ENCODE results near the gene IDH2.
"Not testable (repeated sequence)": the region's sequence is repeated elsewhere in the genome, so short reads cannot be mapped to it uniquely, and the experiment has no call there.

The IDH2 gene

GRCh38 chr15:90101969-90102890, at the start of gene IDH2:
TSS of gene IDH2 (minus strand) at chr15:90102468. CDS start at chr15:90102390, 78 bp downstream.
- TF ChIP-seq, protein P1, sequence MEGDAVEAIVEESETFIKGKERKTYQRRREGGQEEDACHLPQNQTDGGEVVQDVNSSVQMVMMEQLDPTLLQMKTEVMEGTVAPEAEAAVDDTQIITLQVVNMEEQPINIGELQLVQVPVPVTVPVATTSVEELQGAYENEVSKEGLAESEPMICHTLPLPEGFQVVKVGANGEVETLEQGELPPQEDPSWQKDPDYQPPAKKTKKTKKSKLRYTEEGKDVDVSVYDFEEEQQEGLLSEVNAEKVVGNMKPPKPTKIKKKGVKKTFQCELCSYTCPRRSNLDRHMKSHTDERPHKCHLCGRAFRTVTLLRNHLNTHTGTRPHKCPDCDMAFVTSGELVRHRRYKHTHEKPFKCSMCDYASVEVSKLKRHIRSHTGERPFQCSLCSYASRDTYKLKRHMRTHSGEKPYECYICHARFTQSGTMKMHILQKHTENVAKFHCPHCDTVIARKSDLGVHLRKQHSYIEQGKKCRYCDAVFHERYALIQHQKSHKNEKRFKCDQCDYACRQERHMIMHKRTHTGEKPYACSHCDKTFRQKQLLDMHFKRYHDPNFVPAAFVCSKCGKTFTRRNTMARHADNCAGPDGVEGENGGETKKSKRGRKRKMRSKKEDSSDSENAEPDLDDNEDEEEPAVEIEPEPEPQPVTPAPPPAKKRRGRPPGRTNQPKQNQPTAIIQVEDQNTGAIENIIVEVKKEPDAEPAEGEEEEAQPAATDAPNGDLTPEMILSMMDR (IDR thresholded peaks at IDR 0.05; ENCODE audit: low read depth, low read length): no peak

GRCh38 chr15:90150551-90150950, 48.3 kb upstream of the IDH2 start:
- in situ Hi-C loops (cut with HindIII; ENCODE audit: low sequenced_read_pairs); DNase-seq (ENCODE audit: low read depth, low spot score); H3K4me3 ChIP-seq (ENCODE audit: low read depth, low read length): not testable (repeated sequence)

More at GRCh38 chr15:90101969-90102890, at the start of gene IDH2:
- peak; percentile 80 for DNase-seq (ENCODE audit: low read depth, low spot score)
- in situ Hi-C loops (cut with HindIII; ENCODE audit: low sequenced_read_pairs): no loop called here
- peak within 1 kb of the TSS; percentile 58 for H3K4me3 ChIP-seq (ENCODE audit: low read depth, low read length)

DNA sequence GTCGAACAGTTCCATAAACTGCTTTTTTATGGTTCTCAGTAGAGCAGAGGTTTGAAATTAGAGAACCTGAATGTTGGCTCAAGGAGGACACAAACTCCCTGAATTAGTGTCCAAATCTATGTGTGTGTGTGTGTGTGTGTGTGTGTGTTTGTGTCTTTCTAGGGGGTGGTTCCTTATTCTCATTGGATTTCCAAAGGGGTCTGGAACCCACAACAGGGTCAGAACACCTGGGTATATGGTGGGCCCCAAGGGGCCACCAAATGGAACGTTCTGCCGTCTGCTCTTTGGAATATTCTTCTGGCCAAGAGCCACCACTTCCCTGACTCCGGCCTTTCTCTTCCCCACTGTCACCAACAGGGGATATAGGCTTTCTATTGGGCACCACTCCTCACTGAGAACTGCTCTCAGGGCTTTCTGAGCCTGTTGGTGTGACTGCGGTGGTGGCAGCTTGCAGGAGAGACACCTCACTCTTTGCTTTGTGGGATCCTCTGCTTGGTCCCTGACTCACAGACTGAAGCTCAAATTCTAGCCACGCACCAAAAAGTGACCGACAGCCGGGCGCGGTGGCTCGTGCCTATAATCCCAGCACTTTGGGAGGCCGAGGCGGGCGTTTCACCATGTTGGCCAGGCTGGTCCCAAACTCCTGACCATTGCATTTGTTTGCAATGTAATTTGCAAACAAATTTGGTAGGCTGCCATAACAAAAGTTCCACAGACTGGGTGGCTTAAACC, 47.5 kb upstream of the IDH2 start:
- no peak for DNase-seq (ENCODE audit: low read depth, low spot score)
- TF ChIP-seq, protein P1 (IDR thresholded peaks at IDR 0.05; ENCODE audit: low read depth, low read length): no peak
- H3K4me3 ChIP-seq (ENCODE audit: low read depth, low read length): no peak overlapping the region
- in situ Hi-C loops (cut with HindIII; ENCODE audit: low sequenced_read_pairs): no loop called here

- DNase-seq (ENCODE audit: low read depth, low spot score); in situ Hi-C loops (cut with HindIII; ENCODE audit: low sequenced_read_pairs); H3K4me3 ChIP-seq (ENCODE audit: low read depth, low read length): not testable (repeated sequence)
Measured at GRCh38 chr15:90146198-90146761, 44.0 kb upstream of the IDH2 start.

DNA sequence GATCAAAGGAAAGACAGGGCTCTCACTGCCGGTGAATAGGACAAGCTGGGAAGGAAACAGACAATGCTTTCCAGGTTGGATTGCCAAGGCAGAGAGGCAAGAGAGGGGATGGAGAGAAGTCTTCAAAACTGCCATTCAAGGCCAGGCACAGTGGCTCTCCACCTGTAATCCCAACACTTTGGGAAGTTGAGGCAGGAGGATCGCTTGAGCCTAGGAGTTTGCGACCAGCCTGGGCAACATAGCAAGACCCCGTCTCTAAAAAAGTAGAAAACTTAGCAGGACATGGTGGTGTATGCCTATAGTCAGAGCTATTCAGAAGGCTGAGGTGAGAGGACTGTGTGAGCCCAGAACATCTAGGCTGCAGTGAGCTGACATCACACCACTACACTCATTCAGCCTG, 43.5 kb upstream of the IDH2 start:
- in situ Hi-C loops (cut with HindIII; ENCODE audit: low sequenced_read_pairs): no loop called here
- DNase-seq (ENCODE audit: low read depth, low spot score): no peak
- TF ChIP-seq, protein P1 (IDR thresholded peaks at IDR 0.05; ENCODE audit: low read depth, low read length): no peak

GRCh38 chr15:90145259-90145658, 43.0 kb upstream of the IDH2 start:
- TF ChIP-seq, protein P1 (IDR thresholded peaks at IDR 0.05; ENCODE audit: low read depth, low read length): no peak
- no peak for DNase-seq (ENCODE audit: low read depth, low spot score)
- no peak overlapping the region for H3K4me3 ChIP-seq (ENCODE audit: low read depth, low read length)
- in situ Hi-C loops (cut with HindIII; ENCODE audit: low sequenced_read_pairs): no loop called here

More for the DNA sequence above, 43.5 kb upstream of the IDH2 start:
- H3K4me3 ChIP-seq (ENCODE audit: low read depth, low read length): no peak overlapping the region

DNA sequence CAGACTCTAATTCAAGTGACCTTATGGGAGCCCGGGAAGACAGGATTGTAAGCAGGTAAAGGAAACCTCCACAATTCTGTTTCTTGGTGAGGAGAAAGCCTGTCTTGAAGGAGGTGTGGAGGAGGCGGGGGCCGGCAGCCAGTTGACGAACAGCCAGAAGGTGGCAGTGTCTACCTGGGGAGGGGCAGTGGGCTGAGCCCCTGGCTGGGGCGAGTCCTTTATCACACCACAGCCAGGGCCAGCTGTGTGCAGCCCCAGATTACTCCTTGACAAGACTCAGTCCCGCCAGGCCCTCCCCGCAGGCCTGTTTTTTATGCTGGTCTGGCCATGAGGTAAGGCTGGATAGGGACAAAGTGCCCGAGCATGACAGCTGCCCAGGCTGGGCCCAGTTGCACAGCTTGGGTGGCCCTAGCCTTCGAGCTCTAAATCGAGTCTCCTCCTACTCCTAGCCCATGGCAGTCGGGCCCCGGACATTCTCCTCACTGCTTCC, 40.9 kb upstream of the IDH2 start:
- TF ChIP-seq, protein P1 (IDR thresholded peaks at IDR 0.05; ENCODE audit: low read depth, low read length): peak; percentile 67
- peak; percentile 49 for DNase-seq (ENCODE audit: low read depth, low spot score)
- no peak overlapping the region for H3K4me3 ChIP-seq (ENCODE audit: low read depth, low read length)
- in situ Hi-C loops (cut with HindIII; ENCODE audit: low sequenced_read_pairs): no loop called here

Measured in astrocyte of the spinal cord (primary cell).